ENCODE results near the gene ZSWIM6. TPM values are rescaled to one million over a fixed set of nuclear protein-coding genes. Genes with fewer than 3 reads are reported as not detected.

The ZSWIM6 gene
- total RNA-seq, 4 donors from 2014 or later: 1.9 to 4.0 (median 3.0) TPM

DNA sequence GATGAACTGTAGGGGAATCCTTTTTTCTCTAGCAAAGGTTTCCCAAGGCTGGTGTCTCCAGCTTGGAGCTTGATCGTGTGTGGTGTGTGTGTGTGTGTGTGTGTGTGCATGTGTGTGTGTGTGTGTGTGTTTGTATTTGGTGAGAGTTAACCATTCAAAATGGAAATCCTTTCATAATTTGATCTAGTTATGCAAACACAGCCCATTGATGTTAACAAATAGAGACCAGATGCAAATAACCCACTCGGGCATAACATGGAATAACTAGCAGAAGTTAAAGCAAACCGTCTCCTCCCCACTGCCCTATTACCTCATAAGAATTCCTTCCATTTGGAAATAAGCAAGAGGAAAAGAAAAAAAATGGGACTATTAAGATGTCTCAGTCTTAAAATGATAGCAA, 24.9 kb upstream of the ZSWIM6 start:
- no peak for ATAC-seq
- intact Hi-C loops (cut with DNase I; ENCODE audit: low total_unique reads) (loop anchor here (10.0 kb wide), 3 partner anchors 142 to 362 kb away; partner anchors contain the start of genes ERCC8, NDUFAF2 and SMIM15), in situ Hi-C loops (cut with MboI; ENCODE audit: low sequenced_read_pairs in 4 of 4) (loop anchor here in 1 of 4 donors (25.0 kb wide), 1 partner anchor 105 kb away; no protein-coding TSS in a partner anchor)
- Histone ChIP-seq H3K4me3 (no peak overlapping the region), H3K36me3 (no peaks in the 10 kb centered on the region), H3K9me3 (no peaks in the 10 kb centered on the region), H3K27me3 (no peaks in the 10 kb centered on the region), H3K27ac (no peak overlapping the region), H3K4me1 (peaks cover 0 to under 1% of the 10 kb centered on the region in 2 donors)
- TF ChIP-seq, protein P1, sequence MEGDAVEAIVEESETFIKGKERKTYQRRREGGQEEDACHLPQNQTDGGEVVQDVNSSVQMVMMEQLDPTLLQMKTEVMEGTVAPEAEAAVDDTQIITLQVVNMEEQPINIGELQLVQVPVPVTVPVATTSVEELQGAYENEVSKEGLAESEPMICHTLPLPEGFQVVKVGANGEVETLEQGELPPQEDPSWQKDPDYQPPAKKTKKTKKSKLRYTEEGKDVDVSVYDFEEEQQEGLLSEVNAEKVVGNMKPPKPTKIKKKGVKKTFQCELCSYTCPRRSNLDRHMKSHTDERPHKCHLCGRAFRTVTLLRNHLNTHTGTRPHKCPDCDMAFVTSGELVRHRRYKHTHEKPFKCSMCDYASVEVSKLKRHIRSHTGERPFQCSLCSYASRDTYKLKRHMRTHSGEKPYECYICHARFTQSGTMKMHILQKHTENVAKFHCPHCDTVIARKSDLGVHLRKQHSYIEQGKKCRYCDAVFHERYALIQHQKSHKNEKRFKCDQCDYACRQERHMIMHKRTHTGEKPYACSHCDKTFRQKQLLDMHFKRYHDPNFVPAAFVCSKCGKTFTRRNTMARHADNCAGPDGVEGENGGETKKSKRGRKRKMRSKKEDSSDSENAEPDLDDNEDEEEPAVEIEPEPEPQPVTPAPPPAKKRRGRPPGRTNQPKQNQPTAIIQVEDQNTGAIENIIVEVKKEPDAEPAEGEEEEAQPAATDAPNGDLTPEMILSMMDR (IDR thresholded peaks at IDR 0.05 in 4 of 5, conservative IDR thresholded peaks at IDR 0.05 in 1 of 5): no peak
- TF ChIP-seq POLR2A (IDR thresholded peaks at IDR 0.05): no peak
- no peak for DNase-seq

GRCh38 chr5:61307611-61308010, 24.4 kb upstream of the ZSWIM6 start:
- intact Hi-C loops (cut with DNase I; ENCODE audit: low total_unique reads) (loop anchor here (10.0 kb wide), 3 partner anchors 143 to 363 kb away; partner anchors contain the start of genes ERCC8, NDUFAF2 and SMIM15), in situ Hi-C loops (cut with MboI; ENCODE audit: low sequenced_read_pairs in 4 of 4) (loop anchor here in 1 of 4 donors (25.0 kb wide), 1 partner anchor 105 kb away; no protein-coding TSS in a partner anchor)
- Histone ChIP-seq H3K4me1 (no peaks in the 10 kb centered on the region), H3K27me3 (no peaks in the 10 kb centered on the region), H3K36me3 (no peaks in the 10 kb centered on the region), H3K4me3 (no peak overlapping the region), H3K9me3 (no peaks in the 10 kb centered on the region), H3K27ac (no peak overlapping the region)
- no peak for ATAC-seq
- no peak for DNase-seq
- no peak for TF ChIP-seq POLR2A (IDR thresholded peaks at IDR 0.05)
- TF ChIP-seq, protein P1 (IDR thresholded peaks at IDR 0.05 in 4 of 5, conservative IDR thresholded peaks at IDR 0.05 in 1 of 5): no peak

DNA sequence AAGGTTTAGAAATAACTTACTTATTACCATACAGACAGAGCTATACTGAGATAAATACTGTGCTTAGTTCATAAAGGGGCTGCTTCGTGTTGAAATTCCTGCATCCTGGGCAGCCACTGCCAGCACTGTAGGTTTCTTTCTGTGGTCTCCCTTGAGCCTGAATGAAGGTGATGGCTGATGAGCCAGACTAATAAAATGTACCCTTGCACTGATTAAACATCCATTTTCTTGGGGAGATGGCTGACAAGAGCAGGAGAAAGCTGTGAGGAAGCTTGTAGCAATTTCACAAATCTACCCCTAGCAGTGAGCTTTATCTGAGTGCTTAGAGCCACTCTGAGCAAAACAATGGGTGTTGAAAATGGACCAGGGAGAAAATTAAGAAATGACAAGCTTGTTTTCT, 23.3 kb upstream of the ZSWIM6 start:
- TF ChIP-seq, protein P1 (IDR thresholded peaks at IDR 0.05 in 4 of 5, conservative IDR thresholded peaks at IDR 0.05 in 1 of 5): no peak
- no peak for TF ChIP-seq POLR2A (IDR thresholded peaks at IDR 0.05)
- H3K4me3 ChIP-seq: no peak overlapping the region
- no peak for DNase-seq
- H3K4me1 ChIP-seq: no peaks in the 10 kb centered on the region
- intact Hi-C loops (cut with DNase I; ENCODE audit: low total_unique reads) (loop anchor here (10.0 kb wide), 3 partner anchors 144 to 364 kb away; partner anchors contain the start of genes ERCC8, NDUFAF2 and SMIM15), in situ Hi-C loops (cut with MboI; ENCODE audit: low sequenced_read_pairs in 4 of 4) (loop anchor here in 1 of 4 donors (25.0 kb wide), 1 partner anchor 104 kb away; no protein-coding TSS in a partner anchor)
- no peak for ATAC-seq
- no peaks in the 10 kb centered on the region for H3K27me3 ChIP-seq
- H3K36me3 ChIP-seq: no peaks in the 10 kb centered on the region
- H3K9me3 ChIP-seq: no peaks in the 10 kb centered on the region
- H3K27ac ChIP-seq: no peak overlapping the region

DNA sequence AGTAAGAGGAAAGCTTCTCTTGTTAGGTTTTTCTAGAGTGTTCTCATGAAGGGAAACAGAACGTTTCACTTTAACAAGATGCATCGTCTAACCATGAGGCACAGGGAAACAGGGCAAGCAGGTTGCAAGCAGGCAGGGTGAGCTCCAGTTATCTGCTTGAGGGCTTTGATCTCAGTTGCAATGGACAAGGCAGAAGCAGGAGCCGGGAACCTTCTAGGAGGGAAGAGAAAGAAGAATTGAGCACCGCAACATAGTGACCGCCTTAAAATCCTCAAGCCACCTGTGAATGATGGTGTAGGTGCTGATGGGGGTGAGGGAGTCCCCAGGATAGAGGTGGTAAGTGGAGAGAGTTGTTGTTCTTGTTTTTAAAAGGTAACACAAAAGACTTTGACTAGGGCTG, 22.9 kb upstream of the ZSWIM6 start:
- Histone ChIP-seq H3K27ac (no peak overlapping the region), H3K27me3 (no peaks in the 10 kb centered on the region), H3K9me3 (no peaks in the 10 kb centered on the region), H3K4me1 (no peaks in the 10 kb centered on the region), H3K4me3 (no peak overlapping the region), H3K36me3 (no peaks in the 10 kb centered on the region)
- ATAC-seq (no peak), DNase-seq (no peak)
- intact Hi-C loops (cut with DNase I; ENCODE audit: low total_unique reads) (loop anchor here (10.0 kb wide), 3 partner anchors 144 to 364 kb away; partner anchors contain the start of genes ERCC8, NDUFAF2 and SMIM15), in situ Hi-C loops (cut with MboI; ENCODE audit: low sequenced_read_pairs in 4 of 4) (loop anchor here in 1 of 4 donors (25.0 kb wide), 1 partner anchor 103 kb away; no protein-coding TSS in a partner anchor)
- no peak for TF ChIP-seq POLR2A (IDR thresholded peaks at IDR 0.05)
- TF ChIP-seq, protein P1 (IDR thresholded peaks at IDR 0.05 in 4 of 5, conservative IDR thresholded peaks at IDR 0.05 in 1 of 5): no peak
